22Rv1 (cell line): ENCODE results near the gene ARHGEF17.

ENCODE experiments used
- ZFX ChIP-seq: fragments of 450-650 bp; IDR thresholded peaks from 2 replicates; pipeline ENCODE4 v1.6.1; 2017; ENCODE audit warnings: antibody characterized with exemption, borderline replicate concordance
- TF ChIP-seq, protein P1 (sequence below): fragments of 450-650 bp; IDR thresholded peaks from 2 replicates; pipeline ENCODE4 v1.5.1; 2017; ENCODE audit warnings: mild to moderate bottlenecking

DNA sequence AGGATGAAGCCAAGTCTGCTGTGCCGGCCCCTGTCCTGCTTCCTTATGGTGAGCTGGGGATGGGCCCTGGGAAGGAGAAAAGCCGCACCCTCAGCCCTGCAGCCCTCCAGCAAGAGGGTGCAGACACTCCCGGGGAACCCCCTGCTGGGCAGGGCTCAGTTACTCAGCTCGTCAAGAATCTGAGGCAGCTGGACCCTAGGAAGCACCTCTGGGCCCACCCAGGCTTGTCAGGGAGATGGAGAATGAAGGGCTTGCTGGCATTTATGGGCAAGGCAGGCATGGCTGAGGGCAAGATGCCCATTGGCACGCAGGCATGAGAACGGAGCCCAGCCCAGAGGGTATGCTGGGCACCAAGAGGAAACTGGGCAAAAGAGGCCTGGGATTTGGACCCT is 81.1 kb downstream of the ARHGEF17 start:
- TF ChIP-seq, protein P1, sequence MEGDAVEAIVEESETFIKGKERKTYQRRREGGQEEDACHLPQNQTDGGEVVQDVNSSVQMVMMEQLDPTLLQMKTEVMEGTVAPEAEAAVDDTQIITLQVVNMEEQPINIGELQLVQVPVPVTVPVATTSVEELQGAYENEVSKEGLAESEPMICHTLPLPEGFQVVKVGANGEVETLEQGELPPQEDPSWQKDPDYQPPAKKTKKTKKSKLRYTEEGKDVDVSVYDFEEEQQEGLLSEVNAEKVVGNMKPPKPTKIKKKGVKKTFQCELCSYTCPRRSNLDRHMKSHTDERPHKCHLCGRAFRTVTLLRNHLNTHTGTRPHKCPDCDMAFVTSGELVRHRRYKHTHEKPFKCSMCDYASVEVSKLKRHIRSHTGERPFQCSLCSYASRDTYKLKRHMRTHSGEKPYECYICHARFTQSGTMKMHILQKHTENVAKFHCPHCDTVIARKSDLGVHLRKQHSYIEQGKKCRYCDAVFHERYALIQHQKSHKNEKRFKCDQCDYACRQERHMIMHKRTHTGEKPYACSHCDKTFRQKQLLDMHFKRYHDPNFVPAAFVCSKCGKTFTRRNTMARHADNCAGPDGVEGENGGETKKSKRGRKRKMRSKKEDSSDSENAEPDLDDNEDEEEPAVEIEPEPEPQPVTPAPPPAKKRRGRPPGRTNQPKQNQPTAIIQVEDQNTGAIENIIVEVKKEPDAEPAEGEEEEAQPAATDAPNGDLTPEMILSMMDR: no peak
- no peak for TF ChIP-seq ZFX
